BE2C (cell line): Measurements from ENCODE around the gene IL1RAP.

Experiments
- DNase-seq: peaks from one replicate; pipeline ENCODE4 v3.0.0-alpha.2; 2020
- H3K27me3 ChIP-seq: fragments of 250-450 bp; sonication (Bioruptor Pico); 2 replicates; pipeline ENCODE4 v1.5.1; 2020; ENCODE audit warnings: mild to moderate bottlenecking
- H3K36me3 ChIP-seq: fragments of 250-450 bp; sonication (Bioruptor Pico); 2 replicates; pipeline ENCODE4 v1.5.1; 2020; ENCODE audit warnings: mild to moderate bottlenecking
- H3K4me1 ChIP-seq: fragments of 250-450 bp; sonication (Bioruptor Pico); 2 replicates; pipeline ENCODE4 v1.5.1; 2020
- H3K4me3 ChIP-seq: 2 replicates; pipeline ENCODE4 v1.5.1; 2011; ENCODE audit warnings: low read depth, low read length
- H3K9me3 ChIP-seq: fragments of 250-450 bp; sonication (Bioruptor Pico); 2 replicates; pipeline ENCODE4 v1.5.1; 2020
- CTCF ChIP-seq: IDR thresholded peaks from 2 replicates; pipeline ENCODE4 v1.5.1; 2012; ENCODE audit warnings: mild to moderate bottlenecking, low read depth, low read length

Gene IL1RAP

GRCh38 chr3:190588570-190588969 is 74.7 kb downstream of the IL1RAP start:
- Histone ChIP-seq H3K36me3 (no peaks in the 10 kb centered on the region), H3K4me1 (no peaks in the 10 kb centered on the region)
- TF ChIP-seq CTCF, result no peak

GRCh38 chr3:190589326-190589725 is 75.4 kb downstream of the IL1RAP start:
- no peak for TF ChIP-seq CTCF
- no peak for DNase-seq
- Histone ChIP-seq H3K9me3 (no peaks in the 10 kb centered on the region), H3K4me1 (no peaks in the 10 kb centered on the region), H3K36me3 (no peaks in the 10 kb centered on the region), H3K27me3 (no peaks in the 10 kb centered on the region), H3K4me3 (no peak overlapping the region)

More at GRCh38 chr3:190588570-190588969, 74.7 kb downstream of the IL1RAP start:
- Histone ChIP-seq H3K4me3 (no peak overlapping the region), H3K9me3 (no peaks in the 10 kb centered on the region), H3K27me3 (no peaks in the 10 kb centered on the region)
- DNase-seq, result no peak

- no peaks in the 10 kb centered on the region for H3K4me1 ChIP-seq
- TF ChIP-seq CTCF, result no peak
- no peak for DNase-seq
- no peaks in the 10 kb centered on the region for H3K27me3 ChIP-seq
- no peaks in the 10 kb centered on the region for H3K36me3 ChIP-seq
- H3K9me3 ChIP-seq, result no peaks in the 10 kb centered on the region
- H3K4me3 ChIP-seq, result no peak overlapping the region
These were observed 77.2 kb downstream of the IL1RAP start for GRCh38 chr3:190591080-190591479.

- no peaks in the 10 kb centered on the region for H3K27me3 ChIP-seq
- no peaks in the 10 kb centered on the region for H3K9me3 ChIP-seq
- no peak for DNase-seq
- no peak for TF ChIP-seq CTCF
- H3K4me1 ChIP-seq, result no peaks in the 10 kb centered on the region
- no peaks in the 10 kb centered on the region for H3K36me3 ChIP-seq
- no peak overlapping the region for H3K4me3 ChIP-seq
These were observed 79.2 kb downstream of the IL1RAP start for GRCh38 chr3:190593075-190593474.

GRCh38 chr3:190594171-190594570 is 80.3 kb downstream of the IL1RAP start:
- TF ChIP-seq CTCF, result no peak
- Histone ChIP-seq H3K9me3 (no peaks in the 10 kb centered on the region), H3K27me3 (no peaks in the 10 kb centered on the region), H3K4me1 (no peaks in the 10 kb centered on the region), H3K36me3 (no peaks in the 10 kb centered on the region), H3K4me3 (no peak overlapping the region)
- no peak for DNase-seq

- no peaks in the 10 kb centered on the region for H3K36me3 ChIP-seq
- no peak for DNase-seq
- TF ChIP-seq CTCF, result no peak
- no peaks in the 10 kb centered on the region for H3K4me1 ChIP-seq
- H3K9me3 ChIP-seq, result no peaks in the 10 kb centered on the region
- H3K27me3 ChIP-seq, result no peaks in the 10 kb centered on the region
- no peak overlapping the region for H3K4me3 ChIP-seq
These were observed 81.4 kb downstream of the IL1RAP start for GRCh38 chr3:190595179-190595795.
